Trophoblast cell (in vitro differentiated cells and primary cell): Measurements from ENCODE around the gene MAGEA9B.
A peak's percentile ranks its signal among the peaks of the same experiment; 100 is the strongest.
"Not testable (repeated sequence)": the region's sequence is repeated elsewhere in the genome, so short reads cannot be mapped to it uniquely, and the experiment has no call there.

Experiments
- DNase-seq, 2 donors: peaks; one replicate each; pipeline ENCODE4 v3.0.0-alpha.2; 2016
- H2AFZ ChIP-seq: 2 replicates; pipeline ENCODE4 v1.6.1; 2013; ENCODE audit warnings: low read length, moderate library complexity, mild to moderate bottlenecking; ENCODE audit not compliant: insufficient read depth, poor library complexity
- H2AK5ac ChIP-seq: 2 replicates; pipeline ENCODE4 v1.6.1; 2013; ENCODE audit warnings: mild to moderate bottlenecking, low read length
- H2BK120ac ChIP-seq: 2 replicates; pipeline ENCODE4 v1.6.1; 2013; ENCODE audit warnings: low read length, mild to moderate bottlenecking, moderate library complexity; ENCODE audit not compliant: insufficient read depth, poor library complexity
- H2BK12ac ChIP-seq: 2 replicates; pipeline ENCODE4 v1.6.1; 2013; ENCODE audit warnings: mild to moderate bottlenecking, low read length, moderate library complexity
- H2BK5ac ChIP-seq: 2 replicates; pipeline ENCODE4 v1.6.1; 2013; ENCODE audit warnings: low read length, low read depth, moderate library complexity, mild to moderate bottlenecking; ENCODE audit not compliant: poor library complexity
- H3K14ac ChIP-seq: 2 replicates; pipeline ENCODE4 v1.6.1; 2013; ENCODE audit warnings: mild to moderate bottlenecking, low read length
- H3K18ac ChIP-seq: 2 replicates; pipeline ENCODE4 v1.6.1; 2013; ENCODE audit warnings: mild to moderate bottlenecking, low read length
- H3K23ac ChIP-seq: 2 replicates; pipeline ENCODE4 v1.6.1; 2013; ENCODE audit warnings: low read length
- H3K27ac ChIP-seq: 2 replicates; pipeline ENCODE4 v1.5.1; 2013; ENCODE audit warnings: low read depth, mild to moderate bottlenecking, inconsistent platforms, low read length, moderate library complexity
- H3K27me3 ChIP-seq: 2 replicates; pipeline ENCODE4 v1.6.1; 2013; ENCODE audit warnings: inconsistent platforms, mild to moderate bottlenecking, low read length, moderate library complexity; ENCODE audit not compliant: insufficient read depth
- H3K36me3 ChIP-seq, 2 experiments: 1 replicate in 1 of 2; 2 replicates in 1 of 2; pipeline ENCODE4 v1.6.1; 2013; ENCODE audit warnings: low read length in 2 of 2, mild to moderate bottlenecking in 2 of 2, moderate library complexity in 1 of 2; ENCODE audit not compliant: insufficient read depth in 2 of 2, control insufficient read depth in 1 of 2
- H3K4ac ChIP-seq: 2 replicates; pipeline ENCODE4 v1.6.1; 2013; ENCODE audit warnings: low read depth, mild to moderate bottlenecking, low read length, moderate library complexity
- H3K4me1 ChIP-seq, 2 experiments: 1 replicate in 1 of 2; 2 replicates in 1 of 2; pipeline ENCODE4 v1.6.1; 2013; ENCODE audit warnings: low read length in 2 of 2, mild to moderate bottlenecking in 2 of 2, moderate library complexity in 1 of 2; ENCODE audit not compliant: insufficient read depth in 2 of 2, control insufficient read depth in 1 of 2
- H3K4me2 ChIP-seq: 2 replicates; pipeline ENCODE4 v1.6.1; 2013; ENCODE audit warnings: inconsistent platforms, mild to moderate bottlenecking, low read length, moderate library complexity
- H3K4me3 ChIP-seq: 2 replicates; pipeline ENCODE4 v1.5.1; 2013; ENCODE audit warnings: mild to moderate bottlenecking, low read depth, low read length, inconsistent platforms
- H3K79me1 ChIP-seq: one replicate; pipeline ENCODE4 v1.6.1; 2013; ENCODE audit warnings: low read length
- H3K79me2 ChIP-seq: 2 replicates; pipeline ENCODE4 v1.6.1; 2013; ENCODE audit warnings: low read length, mild to moderate bottlenecking; ENCODE audit not compliant: control insufficient read depth, insufficient read depth, poor library complexity
- H3K9ac ChIP-seq: 2 replicates; pipeline ENCODE4 v1.6.1; 2013; ENCODE audit warnings: mild to moderate bottlenecking, low read length
- H3K9me3 ChIP-seq: 2 replicates; pipeline ENCODE4 v1.6.1; 2013; ENCODE audit warnings: low read depth, mild to moderate bottlenecking, control low read depth, inconsistent platforms, low read length; ENCODE audit not compliant: insufficient read depth
- H4K12ac ChIP-seq: 2 replicates; pipeline ENCODE4 v1.6.1; 2013; ENCODE audit warnings: low read depth, mild to moderate bottlenecking, low read length, moderate library complexity
- H4K8ac ChIP-seq: 2 replicates; pipeline ENCODE4 v1.6.1; 2013; ENCODE audit warnings: low read depth, mild to moderate bottlenecking, low read length, moderate library complexity
- H4K91ac ChIP-seq: one replicate; pipeline ENCODE4 v1.6.1; 2013; ENCODE audit warnings: low read depth, mild to moderate bottlenecking, low read length, moderate library complexity
- WGBS: extraction: QIAGEN DNeasy Blood & Tissue Kit; methylation state at CpG from one replicate; pipeline ENCODE4 v1.1.7; 2013; ENCODE audit warnings: missing lambda C conversion rate; ENCODE audit not compliant: insufficient read length, insufficient coverage; ENCODE audit errors: extremely low coverage; 5-methylcytosine and 5-hydroxymethylcytosine counted together

The MAGEA9B gene

DNA sequence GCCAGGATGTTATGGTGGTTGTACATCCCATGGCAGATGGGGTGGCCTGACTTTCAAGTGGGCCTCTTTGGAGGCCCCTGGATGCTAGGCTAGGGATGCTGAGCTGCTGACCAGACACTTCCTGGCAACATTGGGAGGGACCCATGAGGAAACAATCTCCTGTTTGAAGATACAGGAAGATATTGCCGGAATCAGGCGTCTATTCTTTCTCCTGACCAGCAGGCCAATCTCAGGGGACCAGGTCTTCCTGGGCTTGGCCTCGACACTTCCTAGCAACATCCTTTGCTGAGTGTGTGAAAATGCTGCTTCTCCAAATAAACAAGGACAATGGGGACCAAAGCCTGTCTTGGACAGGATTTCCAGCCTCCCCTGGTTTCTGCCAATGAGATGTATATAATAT, 39.5 kb downstream of the MAGEA9B start:
- DNase-seq, H4K8ac ChIP-seq, H2AK5ac ChIP-seq, H4K91ac ChIP-seq, H3K79me1 ChIP-seq, H3K27ac ChIP-seq, H3K27me3 ChIP-seq, H3K9me3 ChIP-seq, H2BK5ac ChIP-seq, H2AFZ ChIP-seq, H3K4me3 ChIP-seq, H2BK120ac ChIP-seq, H3K9ac ChIP-seq, H4K12ac ChIP-seq, H3K4ac ChIP-seq, H3K4me1 ChIP-seq, H3K4me2 ChIP-seq, H3K36me3 ChIP-seq, H3K79me2 ChIP-seq, H3K18ac ChIP-seq, H3K14ac ChIP-seq, H3K23ac ChIP-seq, H2BK12ac ChIP-seq: not testable (repeated sequence)
- no CpG with 5 or more reads among the region's 3 CpGs for WGBS

DNA sequence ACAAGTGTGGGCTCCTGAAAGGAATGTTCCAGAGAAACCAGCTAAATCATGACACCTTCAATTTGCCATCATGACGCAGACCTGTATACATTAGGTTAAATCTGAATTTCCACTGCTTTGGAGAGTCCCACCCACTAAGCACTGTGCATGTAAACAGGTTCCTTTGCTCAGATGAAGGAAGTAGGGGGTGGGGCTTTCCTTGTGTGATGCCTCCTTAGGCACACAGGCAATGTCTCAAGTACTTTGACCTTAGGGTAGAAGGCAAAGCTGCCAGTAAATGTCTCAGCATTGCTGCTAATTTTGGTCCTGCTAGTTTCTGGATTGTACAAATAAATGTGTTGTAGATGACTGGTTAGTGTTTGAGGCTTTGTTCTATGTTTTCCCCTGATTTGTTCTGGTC, 40.3 kb downstream of the MAGEA9B start:
- not testable (repeated sequence) for H3K79me1 ChIP-seq, H3K9ac ChIP-seq, H3K14ac ChIP-seq, H3K4me1 ChIP-seq, H4K12ac ChIP-seq, H3K4me2 ChIP-seq, H3K27ac ChIP-seq, H2AFZ ChIP-seq, H3K4ac ChIP-seq, DNase-seq, H2BK120ac ChIP-seq, H3K23ac ChIP-seq, H2BK5ac ChIP-seq, H3K9me3 ChIP-seq, H3K79me2 ChIP-seq, H2AK5ac ChIP-seq, H3K27me3 ChIP-seq, H3K4me3 ChIP-seq, H4K8ac ChIP-seq, H3K36me3 ChIP-seq, H3K18ac ChIP-seq, H4K91ac ChIP-seq, H2BK12ac ChIP-seq
- WGBS, result no CpG with 5 or more reads among the region's 1 CpG

DNA sequence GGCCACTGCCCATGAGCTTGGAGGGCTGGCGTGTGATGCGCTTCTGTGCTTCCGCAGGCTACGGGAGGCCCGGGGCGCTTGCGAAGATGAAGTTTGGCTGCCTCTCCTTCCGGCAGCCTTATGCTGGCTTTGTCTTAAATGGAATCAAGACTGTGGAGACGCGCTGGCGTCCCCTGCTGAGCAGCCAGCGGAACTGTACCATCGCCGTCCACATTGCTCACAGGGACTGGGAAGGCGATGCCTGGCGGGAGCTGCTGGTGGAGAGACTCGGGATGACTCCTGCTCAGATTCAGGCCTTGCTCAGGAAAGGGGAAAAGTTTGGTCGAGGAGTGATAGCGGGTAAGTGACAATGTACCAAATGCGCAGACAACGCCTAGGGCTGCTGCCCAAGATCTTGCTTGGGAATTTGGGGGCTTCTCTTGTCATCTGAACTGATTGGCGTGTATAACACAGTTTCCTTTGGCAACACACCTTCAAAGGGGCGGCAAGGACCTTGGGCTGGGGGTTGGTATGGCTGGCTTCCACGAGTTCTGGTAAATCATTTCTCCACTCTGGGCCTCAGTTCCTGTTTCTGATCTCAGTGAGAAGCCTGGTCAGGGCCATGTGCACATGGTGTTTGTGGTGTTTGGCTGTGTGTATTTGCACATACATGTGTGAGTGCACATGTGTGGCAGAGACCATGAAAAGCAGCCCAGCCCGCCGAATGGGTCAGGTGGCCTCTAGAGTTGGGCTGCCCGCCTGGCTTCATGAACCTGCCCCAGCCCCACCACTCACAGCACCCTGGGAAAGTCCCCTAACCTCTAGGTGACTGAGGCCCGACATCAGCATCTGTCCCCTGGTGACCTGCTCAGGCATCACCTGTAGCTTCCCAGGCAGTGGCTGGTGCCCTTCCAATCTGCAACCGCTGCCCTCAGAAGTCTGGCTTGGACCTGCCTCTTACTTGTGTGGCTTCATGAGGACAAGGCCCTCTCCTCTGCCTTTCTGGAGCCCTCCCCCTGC, 41.4 kb downstream of the MAGEA9B start:
- not testable (repeated sequence) for H3K4ac ChIP-seq, H3K79me1 ChIP-seq, H4K8ac ChIP-seq, H3K79me2 ChIP-seq, H4K91ac ChIP-seq, H2AK5ac ChIP-seq, H3K27ac ChIP-seq, H3K4me3 ChIP-seq, H3K23ac ChIP-seq, H3K14ac ChIP-seq, H3K18ac ChIP-seq, H3K4me2 ChIP-seq, H3K9me3 ChIP-seq, H3K9ac ChIP-seq, H2BK120ac ChIP-seq, H3K4me1 ChIP-seq, H2BK12ac ChIP-seq, H2BK5ac ChIP-seq, H3K27me3 ChIP-seq, H3K36me3 ChIP-seq
- WGBS, result no CpG with 5 or more reads among the region's 29 CpGs
- DNase-seq, result peak; percentile 25 to 50
- peak overlapping the region; percentile 62 for H4K12ac ChIP-seq
- peak overlapping the region; percentile 28 for H2AFZ ChIP-seq

DNA sequence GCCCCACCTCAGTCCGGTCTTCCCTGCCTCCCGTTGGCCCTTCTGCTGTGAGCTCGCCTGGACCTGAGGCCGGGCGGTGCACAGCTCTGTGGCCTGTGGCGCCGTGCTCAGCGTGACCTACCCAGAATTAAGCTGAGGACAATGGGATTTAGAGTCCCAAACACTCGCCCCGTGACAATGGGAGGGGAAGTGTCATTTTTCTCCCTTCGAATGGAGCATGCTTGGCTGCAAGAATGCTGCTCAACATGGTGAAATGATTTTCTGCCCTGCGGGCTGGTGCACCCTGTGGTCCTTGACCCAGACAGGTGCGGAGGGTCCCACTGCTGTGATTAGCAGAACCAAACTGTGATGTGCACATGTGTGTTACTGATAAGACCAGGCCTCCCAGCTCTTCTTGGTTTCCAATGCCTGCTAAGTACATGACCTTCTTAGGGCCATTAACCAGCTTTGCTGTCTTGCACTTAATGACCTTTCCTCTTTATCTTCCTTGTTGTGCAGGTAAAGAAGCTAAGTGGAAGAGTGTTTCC, 45.7 kb downstream of the MAGEA9B start:
- Histone ChIP-seq H2AK5ac (no peak overlapping the region), H3K79me1 (peaks cover 7% of the 10 kb centered on the region), H4K12ac (no peak overlapping the region), H3K36me3 (peaks cover 0 to 2% of the 10 kb centered on the region in 2 experiments), H2AFZ (peak overlapping the region; percentile 59), H3K9me3 (no peaks in the 10 kb centered on the region), H3K4ac (no peak overlapping the region), H3K4me1 (peaks cover 7% of the 10 kb centered on the region in 2 experiments), H2BK12ac (no peak overlapping the region), H3K18ac (no peak overlapping the region), H3K27ac (no peak overlapping the region), H3K4me3 (peak overlapping the region; percentile 78), H4K91ac (no peak overlapping the region), H3K9ac (peak overlapping the region; percentile 15), H4K8ac (peak overlapping the region; percentile 42), H2BK120ac (no peak overlapping the region), H3K79me2 (peaks cover 3% of the 10 kb centered on the region), H3K14ac (peak overlapping the region; percentile 4), H3K4me2 (peak overlapping the region; percentile 85), H3K23ac (no peak overlapping the region), H3K27me3 (no peaks in the 10 kb centered on the region), H2BK5ac (no peak overlapping the region)
- peak in 1 of 2 donors; percentile 32 for DNase-seq
- no CpG with 5 or more reads among the region's 13 CpGs for WGBS
